ENCODE results near the gene FBLL1. TPM values are rescaled to one million over a fixed set of nuclear protein-coding genes. Genes with fewer than 3 reads are reported as not detected.
"Not testable (repeated sequence)": the region's sequence is repeated elsewhere in the genome, so short reads cannot be mapped to it uniquely, and the experiment has no call there.

FBLL1 gene
- total RNA-seq, 6 donors from 2014 or later: 0.17 to 3.1 (median 0.25) TPM; not detected in 2

DNA sequence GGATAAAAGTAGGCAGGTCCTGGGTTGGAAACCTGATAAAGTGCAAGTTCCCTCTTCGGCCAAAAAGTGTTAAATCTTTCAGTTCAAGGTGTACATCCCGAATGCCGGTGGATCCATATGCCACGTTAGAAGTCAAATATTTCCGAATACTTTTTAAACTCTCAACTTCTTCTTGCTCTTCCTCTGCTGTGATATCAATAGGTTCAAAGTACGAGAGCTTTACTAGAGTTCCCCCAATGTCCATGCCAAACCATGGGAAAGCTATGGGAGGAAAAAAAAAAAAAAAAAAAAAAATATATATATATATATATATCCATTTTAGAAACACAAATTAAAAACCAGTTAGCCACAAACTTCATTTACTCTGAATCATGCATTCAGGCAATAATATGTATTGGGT is 39.6 kb downstream of the FBLL1 start:
- Histone ChIP-seq H3K9me3 (no peaks in the 10 kb centered on the region), H3K4me3 (no peak overlapping the region), H3K27me3 (no peaks in the 10 kb centered on the region), H3K4me1 (peaks cover 0 to 3% (median 0%) of the 10 kb centered on the region in 4 donors), H3K27ac (no peak overlapping the region), H3K36me3 (peaks cover 0 to 51% (median 9%) of the 10 kb centered on the region in 4 donors)
- WGBS, 2 donors: 96 to 97% methylated on average over 6 of the region's 6 CpGs
- no peak for ATAC-seq (ENCODE audit: low FRiP score in 2 of 2)
- TF ChIP-seq POLR2A (IDR thresholded peaks at IDR 0.05) (no peak), CTCF (IDR thresholded peaks at IDR 0.05) (no peak), POLR2AphosphoS5 (IDR thresholded peaks at IDR 0.05) (no peak), EP300 (IDR thresholded peaks at IDR 0.05) (no peak)
- no peak for DNase-seq

DNA sequence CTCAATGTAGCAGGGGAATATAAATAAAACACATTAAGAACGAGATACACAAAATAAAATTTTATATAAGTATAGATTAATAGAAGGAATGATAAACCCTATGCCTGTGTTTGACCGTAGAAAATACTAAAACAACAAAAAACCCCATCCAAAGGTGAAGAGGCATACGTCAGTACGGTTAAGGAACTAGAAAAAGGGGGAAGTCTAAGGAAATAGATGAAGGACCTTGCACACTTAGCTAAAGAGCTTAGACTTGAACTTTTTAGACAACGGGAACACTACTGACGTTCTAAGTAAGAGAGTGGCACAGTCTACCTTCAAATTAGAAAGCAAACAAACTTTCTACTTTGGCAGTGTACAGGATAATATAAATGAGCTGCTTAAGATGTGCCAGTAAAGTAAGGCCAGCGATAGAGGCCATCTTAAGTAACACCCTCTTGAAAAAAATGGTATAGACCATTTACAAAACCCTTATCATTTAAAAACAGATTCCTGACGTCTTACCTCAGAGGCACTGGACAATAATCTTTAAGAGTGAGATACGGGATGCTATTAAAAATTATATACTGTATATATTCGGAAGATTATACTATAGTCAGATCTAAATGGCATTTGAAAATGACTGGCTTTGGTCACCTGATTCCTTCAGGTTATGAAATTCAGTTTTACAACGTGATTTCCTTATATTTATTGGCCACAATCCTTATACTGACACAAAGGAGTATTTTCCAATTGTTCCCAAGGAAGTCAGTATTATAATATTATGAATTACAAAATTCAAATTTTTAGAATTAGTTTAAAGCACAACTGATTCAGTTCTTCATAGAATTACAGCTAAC is 41.6 kb downstream of the FBLL1 start:
- DNase-seq (no peak), ATAC-seq (ENCODE audit: low FRiP score in 2 of 2) (no peak)
- H3K27me3 ChIP-seq: no peaks in the 10 kb centered on the region
- TF ChIP-seq POLR2A (IDR thresholded peaks at IDR 0.05): no peak
- no peak for TF ChIP-seq POLR2AphosphoS5 (IDR thresholded peaks at IDR 0.05)
- no peak for TF ChIP-seq CTCF (IDR thresholded peaks at IDR 0.05)
- TF ChIP-seq EP300 (IDR thresholded peaks at IDR 0.05): no peak
- WGBS, 2 donors: 77 to 78% methylated on average over 11 of the region's 11 CpGs
- H3K9me3 ChIP-seq: no peaks in the 10 kb centered on the region
- H3K4me3 ChIP-seq: no peak overlapping the region
- H3K4me1 ChIP-seq: peaks cover 0 to 3% (median 0%) of the 10 kb centered on the region in 4 donors
- H3K27ac ChIP-seq: no peak overlapping the region
- peaks cover 0 to 33% (median 4%) of the 10 kb centered on the region in 4 donors for H3K36me3 ChIP-seq

- not testable (repeated sequence) for H3K27me3 ChIP-seq; H3K27ac ChIP-seq; H3K9me3 ChIP-seq; ATAC-seq (ENCODE audit: low FRiP score in 2 of 2); H3K36me3 ChIP-seq; H3K4me3 ChIP-seq; DNase-seq
- peaks cover 18 to 23% (median 21%) of the 10 kb centered on the region in 4 donors for H3K4me1 ChIP-seq
- WGBS, 2 donors: 81 to 90% methylated on average over 2 to 3 of the region's 3 CpGs
These were observed 44.6 kb downstream of the FBLL1 start for GRCh38 chr5:168573663-168574062.

DNA sequence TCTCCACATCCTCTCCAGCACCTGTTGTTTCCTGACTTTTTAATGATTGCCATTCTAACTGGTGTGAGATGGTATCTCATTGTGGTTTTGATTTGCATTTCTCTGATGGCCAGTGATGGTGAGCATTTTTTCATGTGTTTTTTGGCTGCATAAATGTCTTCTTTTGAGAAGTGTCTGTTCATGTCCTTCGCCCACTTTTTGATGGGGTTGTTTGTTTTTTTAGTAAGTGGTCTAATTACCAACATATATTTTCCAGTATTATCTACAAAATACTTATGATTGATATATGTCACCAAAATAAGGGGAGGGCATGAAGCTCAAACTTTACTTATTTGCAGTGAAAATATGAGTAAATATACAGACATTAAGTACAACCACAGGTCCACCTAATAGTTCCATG is 45.1 kb downstream of the FBLL1 start:
- WGBS, 2 donors: 91 to 93% methylated on average over 1 of the region's 1 CpG
- DNase-seq; H3K36me3 ChIP-seq; H3K4me3 ChIP-seq; H3K27me3 ChIP-seq; H3K27ac ChIP-seq; ATAC-seq (ENCODE audit: low FRiP score in 2 of 2); H3K9me3 ChIP-seq: not testable (repeated sequence)
- H3K4me1 ChIP-seq: peaks cover 18 to 23% (median 21%) of the 10 kb centered on the region in 4 donors

GRCh38 chr5:168575391-168576372 is 46.6 kb downstream of the FBLL1 start:
- H3K27me3 ChIP-seq: no peaks in the 10 kb centered on the region
- no peak overlapping the region for H3K4me3 ChIP-seq
- no peak for ATAC-seq (ENCODE audit: low FRiP score in 2 of 2)
- TF ChIP-seq POLR2A (IDR thresholded peaks at IDR 0.05) (no peak), CTCF (IDR thresholded peaks at IDR 0.05) (no peak), EP300 (IDR thresholded peaks at IDR 0.05) (no peak), POLR2AphosphoS5 (IDR thresholded peaks at IDR 0.05) (no peak)
- no peak for DNase-seq
- no peaks in the 10 kb centered on the region for H3K9me3 ChIP-seq
- H3K36me3 ChIP-seq: no peaks in the 10 kb centered on the region
- WGBS, 2 donors: 78 to 81% methylated on average over 7 of the region's 7 CpGs
- no peak overlapping the region for H3K27ac ChIP-seq
- H3K4me1 ChIP-seq: peaks cover 20 to 29% (median 25%) of the 10 kb centered on the region in 4 donors

Data from upper lobe of left lung (tissue), 6 donors.